HG03280 (cell line): ENCODE measurements around the gene KCNQ1.

Source experiments
- ATAC-seq: cut with Tn5 transposase; IDR thresholded peaks from one replicate; pipeline ENCODE4 v1.9.1; 2021; ENCODE audit warnings: mild to moderate bottlenecking, moderate library complexity; ENCODE audit not compliant: unreplicated experiment

The KCNQ1 gene

GRCh38 chr11:2563213-2564007 is 118.6 kb downstream of the KCNQ1 start:
- ATAC-seq, result no peak

GRCh38 chr11:2564008-2564530 is 119.3 kb downstream of the KCNQ1 start:
- ATAC-seq, result no peak

GRCh38 chr11:2564588-2565425 is 120.0 kb downstream of the KCNQ1 start:
- no peak for ATAC-seq

GRCh38 chr11:2565447-2566222 is 120.8 kb downstream of the KCNQ1 start:
- no peak for ATAC-seq

- ATAC-seq, result no peak
Observed at GRCh38 chr11:2566223-2567025, 121.6 kb downstream of the KCNQ1 start.

- no peak for ATAC-seq
Observed at GRCh38 chr11:2567026-2567671, 122.3 kb downstream of the KCNQ1 start.

- ATAC-seq, result no peak
Observed at GRCh38 chr11:2569321-2569721, 124.5 kb downstream of the KCNQ1 start.

- ATAC-seq, result no peak
Observed at GRCh38 chr11:2569731-2570210, 125.0 kb downstream of the KCNQ1 start.

GRCh38 chr11:2570211-2570811 is 125.5 kb downstream of the KCNQ1 start:
- no peak for ATAC-seq

- ATAC-seq, result no peak
Observed at GRCh38 chr11:2570841-2571597, 126.2 kb downstream of the KCNQ1 start.

GRCh38 chr11:2571598-2572281 is 126.9 kb downstream of the KCNQ1 start:
- no peak for ATAC-seq

- no peak for ATAC-seq
Observed at GRCh38 chr11:2572491-2573239, 127.9 kb downstream of the KCNQ1 start.

GRCh38 chr11:2573240-2574042 is 128.6 kb downstream of the KCNQ1 start:
- ATAC-seq, result no peak

GRCh38 chr11:2574043-2574552 is 129.3 kb downstream of the KCNQ1 start:
- ATAC-seq, result no peak

- ATAC-seq, result no peak
Observed at GRCh38 chr11:2574553-2575535, 130.0 kb downstream of the KCNQ1 start.
